DMS79 (cell line): ENCODE results near the gene ERFL.

Experiments used
- DNase-seq: peaks from one replicate; lab custom pipeline; 2025; lab: John Stamatoyannopoulos, UW

ERFL gene

GRCh38 chr19:41859618-41860418 is 68.4 kb downstream of the ERFL start, which contains the start of gene RPS19:
Gene RPS19 (plus strand): TSS chr19:41860255. CDS start chr19:41860775, 520 bp downstream.
- DNase-seq: peak; percentile 96

GRCh38 chr19:41859213-41859617 is 69.0 kb downstream of the ERFL start:
- no peak for DNase-seq
